ENCODE data around the gene TMOD3.

The TMOD3 gene

DNA sequence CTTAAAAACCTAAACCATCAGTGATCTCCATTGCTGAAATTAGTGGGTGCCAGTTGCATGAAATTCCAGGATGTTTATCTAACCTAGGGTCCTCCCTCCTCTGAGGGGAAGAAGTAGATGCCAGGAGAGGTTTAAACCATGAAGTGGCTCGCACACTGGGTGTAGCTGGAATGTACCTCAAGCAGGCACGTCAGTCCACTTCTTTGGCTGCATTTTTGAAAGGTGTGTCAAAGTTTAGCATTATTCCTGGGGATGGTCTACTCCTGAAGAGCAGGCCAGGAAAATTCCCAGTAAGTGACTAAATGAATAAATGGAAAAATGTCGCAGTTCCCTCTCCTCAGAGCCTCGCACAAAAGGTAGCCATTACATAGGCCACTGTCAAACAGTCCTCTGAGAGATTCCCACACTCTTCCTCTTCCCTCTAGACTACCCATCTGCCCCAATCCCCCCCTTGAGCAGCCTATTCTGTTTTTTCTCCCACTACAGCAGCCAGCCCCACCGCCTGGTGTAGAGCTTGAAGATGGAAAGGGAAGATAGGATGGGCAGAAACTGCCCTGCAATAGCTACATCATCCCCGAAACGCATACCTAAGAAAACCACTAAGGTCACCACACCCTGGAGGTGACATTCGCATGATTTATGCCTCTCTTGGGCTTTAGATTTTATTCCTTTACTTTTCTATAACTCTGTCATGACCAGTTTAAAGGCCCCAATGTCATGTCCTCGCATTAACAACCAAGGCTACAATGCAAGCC, 655 bp upstream of the TMOD3 start:
- DNase-seq, result peak in 1 of 14 donors; percentile 30

DNA sequence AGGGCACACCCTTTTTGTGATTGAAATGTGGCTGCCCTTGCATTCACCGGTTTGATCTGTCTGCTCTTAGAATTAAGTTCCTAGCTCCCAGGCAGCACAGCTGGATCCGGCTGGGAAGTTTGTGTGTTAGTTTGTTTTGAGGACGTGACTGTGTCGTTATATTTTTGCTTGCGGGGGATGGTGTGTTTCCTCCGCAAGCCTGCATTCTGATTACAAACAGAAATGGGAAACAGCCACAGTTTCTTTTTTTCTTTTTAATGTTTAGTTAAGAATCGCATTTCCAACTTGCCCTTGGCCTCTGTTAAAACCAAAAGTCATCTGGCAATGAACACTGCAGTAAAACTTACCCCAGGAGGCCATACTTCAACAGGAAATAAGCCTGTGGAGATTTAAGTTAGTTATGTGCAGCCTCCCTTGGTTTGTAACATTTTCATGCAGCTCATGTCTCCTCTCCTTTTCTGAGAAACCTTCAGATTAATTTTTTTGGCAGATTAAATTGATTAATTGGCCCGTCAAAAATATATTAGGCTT, 888 bp downstream of the TMOD3 start:
- peak in 1 of 14 donors; percentile 50 for DNase-seq

GRCh38 chr15:51833772-51834171, 4.3 kb downstream of the TMOD3 start:
- DNase-seq, result no peak

- DNase-seq, result no peak
Observed at GRCh38 chr15:51837792-51838251, 8.4 kb downstream of the TMOD3 start.

DNA sequence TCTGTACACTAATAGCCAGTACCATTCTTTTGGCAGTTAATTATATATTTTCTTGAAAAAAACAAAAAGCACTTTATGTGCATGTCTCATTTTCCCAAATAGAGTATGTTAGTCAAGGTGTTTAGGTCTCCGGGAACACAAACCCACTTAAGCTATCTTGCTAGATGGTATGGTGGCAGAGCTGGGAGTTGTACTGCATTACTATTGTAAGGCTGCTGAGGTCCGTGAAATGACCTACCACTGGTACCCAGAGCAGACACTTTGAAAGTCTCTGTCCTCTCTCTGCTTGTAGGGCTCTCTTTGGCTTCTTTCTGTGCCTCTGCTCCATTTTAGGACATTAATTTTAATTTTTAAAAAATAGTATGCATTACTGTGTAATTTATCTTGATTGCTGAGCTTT, 8.8 kb downstream of the TMOD3 start:
- DNase-seq, result no peak

GRCh38 chr15:51840692-51841091, 11.2 kb downstream of the TMOD3 start:
- no peak for DNase-seq

DNA sequence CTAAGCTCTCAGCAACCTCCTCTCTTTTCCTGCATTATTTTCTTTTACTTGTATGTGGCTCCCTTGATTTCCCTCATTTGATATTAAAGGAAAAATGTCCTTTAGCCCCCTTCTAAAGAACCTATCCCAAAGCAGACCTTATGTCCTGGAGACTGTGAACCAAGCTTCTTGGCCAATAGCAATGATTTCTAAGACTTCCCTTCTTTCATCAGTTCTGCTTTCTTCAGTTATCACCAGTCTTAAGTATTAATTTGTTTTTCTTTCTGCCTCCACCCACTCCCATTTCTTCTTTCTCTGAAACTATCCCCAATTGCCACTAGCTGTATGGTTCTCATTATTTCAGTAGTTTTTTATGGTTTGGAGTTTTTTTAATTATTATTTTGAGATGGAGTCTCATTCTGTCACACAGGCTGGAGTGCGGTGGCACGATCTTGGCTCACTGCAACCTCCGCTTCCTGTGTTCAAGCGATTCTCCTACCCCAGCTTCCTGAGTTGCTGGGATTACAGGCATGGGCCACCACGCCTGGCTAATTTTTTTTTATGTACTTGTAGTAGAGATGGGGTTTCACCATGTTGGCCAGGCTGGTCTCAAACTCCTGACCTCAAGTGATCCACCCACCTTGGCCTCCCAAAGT, 12.1 kb downstream of the TMOD3 start:
- DNase-seq, result no peak

- DNase-seq, result no peak
Observed at GRCh38 chr15:51842265-51842664, 12.8 kb downstream of the TMOD3 start.

GRCh38 chr15:51842852-51843737, 13.6 kb downstream of the TMOD3 start:
- no peak for DNase-seq

DNA sequence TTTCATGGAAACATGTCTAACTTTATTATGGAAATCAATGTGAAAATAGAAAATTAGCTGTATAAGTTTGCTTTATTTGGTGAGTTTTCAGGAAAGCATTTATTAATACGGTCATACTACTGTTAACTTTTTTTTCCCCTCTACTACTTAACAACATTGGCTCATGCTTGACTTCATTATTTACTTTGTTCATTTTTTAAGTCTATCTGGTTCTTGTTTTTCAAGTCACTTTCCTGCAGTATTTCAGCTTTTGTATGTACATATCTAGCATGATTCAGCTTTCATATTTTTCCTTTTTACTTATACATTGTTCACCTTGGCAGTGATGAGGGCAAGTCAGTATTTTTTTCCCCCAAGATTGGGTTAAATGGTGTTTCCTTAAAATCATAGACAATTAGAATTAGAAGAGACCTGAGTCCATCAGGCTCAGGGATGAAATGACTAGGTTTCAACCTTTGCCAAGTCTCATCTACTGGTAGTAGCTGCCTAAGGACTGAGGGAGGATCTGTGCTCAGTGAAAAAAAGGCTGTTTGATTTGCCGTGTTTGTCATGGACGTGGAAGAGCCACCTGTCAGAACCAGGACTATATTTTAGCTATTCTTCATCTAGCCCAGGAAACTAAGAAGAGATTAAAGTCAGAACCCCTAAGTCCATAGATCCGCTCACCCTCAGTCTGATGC, 15.4 kb downstream of the TMOD3 start:
- DNase-seq, result no peak

DNA sequence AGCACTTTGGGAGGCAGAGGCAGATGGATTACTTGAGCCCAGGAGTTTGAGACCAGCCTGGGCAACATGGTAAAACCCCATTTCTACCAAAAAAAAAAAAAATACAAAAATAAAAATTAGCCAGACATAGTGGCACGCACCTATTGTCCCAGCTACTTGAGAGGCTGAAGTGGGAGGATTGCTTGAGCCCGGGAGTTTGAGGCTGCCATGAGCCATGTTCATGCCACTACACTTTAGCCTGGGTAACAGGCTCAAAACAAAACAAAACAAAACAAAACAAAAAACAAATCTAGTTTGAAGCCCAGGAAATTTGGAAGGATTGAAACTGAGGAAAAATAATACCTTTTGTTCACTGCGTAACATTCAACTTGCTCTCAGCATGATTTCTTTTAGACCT, 16.6 kb downstream of the TMOD3 start:
- DNase-seq, result no peak

GRCh38 chr15:51846463-51847230, 17.2 kb downstream of the TMOD3 start:
- no peak for DNase-seq

GRCh38 chr15:51848811-51849210, 19.4 kb downstream of the TMOD3 start:
- no peak for DNase-seq

- DNase-seq, result no peak
Observed at GRCh38 chr15:51849860-51850259, 20.4 kb downstream of the TMOD3 start.

- no peak for DNase-seq
Observed at GRCh38 chr15:51853998-51854397, 24.5 kb downstream of the TMOD3 start.

GRCh38 chr15:51855612-51856011, 26.2 kb downstream of the TMOD3 start:
- DNase-seq, result no peak

GRCh38 chr15:51856714-51857380, 27.4 kb downstream of the TMOD3 start:
- DNase-seq, result no peak

DNA sequence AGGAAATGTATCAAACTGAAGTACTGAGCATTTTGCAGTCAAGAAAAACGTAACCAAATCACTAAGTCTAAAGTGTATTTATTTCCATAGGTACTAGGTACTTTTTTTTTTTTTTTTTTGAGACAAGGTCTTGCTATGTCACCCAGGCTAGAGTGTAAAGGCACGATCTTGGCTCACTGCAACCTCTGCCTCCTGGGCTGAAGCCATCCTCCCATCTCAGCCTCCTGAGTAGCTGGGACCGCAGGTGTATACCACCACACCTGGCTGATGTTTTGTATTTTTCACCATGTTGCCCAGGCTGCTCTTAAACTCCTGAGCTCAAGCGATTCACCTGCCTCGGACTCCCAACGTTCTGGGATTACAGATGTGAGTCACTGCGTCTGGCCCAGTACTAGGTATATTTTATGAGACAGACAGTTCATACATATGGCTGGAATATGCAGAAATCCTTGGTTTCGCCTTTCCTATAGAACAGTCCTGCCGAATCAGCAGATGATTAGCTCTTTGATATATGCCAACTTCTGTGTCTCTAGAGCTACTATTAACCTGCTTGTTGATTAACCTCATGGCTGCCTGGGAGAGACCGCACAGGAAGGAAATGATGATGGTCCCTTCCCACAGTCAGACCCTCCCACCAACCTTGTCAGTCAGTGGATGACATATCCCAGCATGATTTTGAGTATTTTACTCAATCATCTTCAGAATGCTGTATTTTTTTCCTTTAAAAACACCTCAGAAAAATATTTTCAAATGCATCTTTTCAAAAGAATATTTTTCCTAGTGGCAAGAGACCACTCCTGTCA, 32.3 kb downstream of the TMOD3 start:
- DNase-seq, result no peak

GRCh38 chr15:51863131-51863530, 33.7 kb downstream of the TMOD3 start:
- DNase-seq, result peak in 1 of 14 donors; percentile 68
